Esophagus squamous epithelium (tissue), 4 donors: ENCODE data around the gene RDH8.

Source experiments
- POLR2A ChIP-seq, 4 donors: fragments of 450-650 bp; IDR thresholded peaks; one replicate each; pipeline ENCODE4 v1.6.1; 2017; ENCODE audit warnings: antibody characterized with exemption in 4 of 4, mild to moderate bottlenecking in 4 of 4, moderate library complexity in 3 of 4
- TF ChIP-seq, protein P1 (sequence below), 6 experiments: fragments of 450-650 bp in 4 of 6; fragments of 200-600 bp in 2 of 6; sonication (generic) in 2 of 6; IDR thresholded peaks; one replicate each; pipeline ENCODE4 v1.5.1; 2016 to 2019; ENCODE audit warnings: antibody characterized with exemption in 6 of 6, mild to moderate bottlenecking in 4 of 6, moderate library complexity in 4 of 6

DNA sequence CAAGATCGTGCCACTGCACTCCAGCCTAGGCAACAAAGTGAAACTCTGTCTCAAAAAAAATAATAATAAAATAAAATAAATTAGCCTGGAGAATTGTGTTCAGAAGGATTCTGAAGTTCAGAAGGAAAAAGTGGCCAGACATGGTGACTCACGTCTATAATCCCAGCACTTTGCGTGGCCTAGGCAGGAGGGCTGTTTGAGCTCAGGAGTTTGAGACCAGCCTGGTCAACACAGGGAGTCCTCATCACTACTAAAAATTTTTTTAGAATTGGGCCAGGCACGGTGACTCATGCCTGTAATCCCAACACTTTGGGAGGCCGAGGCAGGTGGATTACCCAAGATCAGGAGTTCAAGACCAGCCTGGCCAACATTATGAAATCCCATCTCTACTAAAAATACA is 6.0 kb downstream of the RDH8 start:
- TF ChIP-seq POLR2A (IDR thresholded peaks at IDR 0.05), result no peak
- TF ChIP-seq, protein P1, sequence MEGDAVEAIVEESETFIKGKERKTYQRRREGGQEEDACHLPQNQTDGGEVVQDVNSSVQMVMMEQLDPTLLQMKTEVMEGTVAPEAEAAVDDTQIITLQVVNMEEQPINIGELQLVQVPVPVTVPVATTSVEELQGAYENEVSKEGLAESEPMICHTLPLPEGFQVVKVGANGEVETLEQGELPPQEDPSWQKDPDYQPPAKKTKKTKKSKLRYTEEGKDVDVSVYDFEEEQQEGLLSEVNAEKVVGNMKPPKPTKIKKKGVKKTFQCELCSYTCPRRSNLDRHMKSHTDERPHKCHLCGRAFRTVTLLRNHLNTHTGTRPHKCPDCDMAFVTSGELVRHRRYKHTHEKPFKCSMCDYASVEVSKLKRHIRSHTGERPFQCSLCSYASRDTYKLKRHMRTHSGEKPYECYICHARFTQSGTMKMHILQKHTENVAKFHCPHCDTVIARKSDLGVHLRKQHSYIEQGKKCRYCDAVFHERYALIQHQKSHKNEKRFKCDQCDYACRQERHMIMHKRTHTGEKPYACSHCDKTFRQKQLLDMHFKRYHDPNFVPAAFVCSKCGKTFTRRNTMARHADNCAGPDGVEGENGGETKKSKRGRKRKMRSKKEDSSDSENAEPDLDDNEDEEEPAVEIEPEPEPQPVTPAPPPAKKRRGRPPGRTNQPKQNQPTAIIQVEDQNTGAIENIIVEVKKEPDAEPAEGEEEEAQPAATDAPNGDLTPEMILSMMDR (IDR thresholded peaks at IDR 0.05), result no peak
